Fibroblast of the aortic adventitia (primary cell): ENCODE measurements around the gene COL9A2. TPM values are rescaled to one million over a fixed set of nuclear protein-coding genes. Genes with fewer than 3 reads are reported as not detected.

Experiments
- DNase-seq: peaks from one replicate; pipeline ENCODE4 v3.0.0-alpha.2; 2010; ENCODE audit warnings: low read depth
- H3K4me3 ChIP-seq: 2 replicates; pipeline ENCODE4 v1.5.1; 2011; ENCODE audit warnings: low read depth, mild to moderate bottlenecking, control low read depth, low read length, moderate library complexity
- total RNA-seq: library from RNA; depleted of rRNA; stranded (reverse); fragments of >200 nt; gene quantifications from 2 replicates; pipeline ENCODE4 v1.2.3, GENCODE V29; 2012; ENCODE audit warnings: low replicate concordance
- TF ChIP-seq, protein P1 (sequence below): IDR thresholded peaks from 2 replicates; pipeline ENCODE4 v1.5.1; 2011; ENCODE audit warnings: mild to moderate bottlenecking, low read length, control low read depth, inconsistent platforms; ENCODE audit not compliant: insufficient read depth

The COL9A2 gene
- total RNA-seq, 1 donor = 1.8 TPM

DNA sequence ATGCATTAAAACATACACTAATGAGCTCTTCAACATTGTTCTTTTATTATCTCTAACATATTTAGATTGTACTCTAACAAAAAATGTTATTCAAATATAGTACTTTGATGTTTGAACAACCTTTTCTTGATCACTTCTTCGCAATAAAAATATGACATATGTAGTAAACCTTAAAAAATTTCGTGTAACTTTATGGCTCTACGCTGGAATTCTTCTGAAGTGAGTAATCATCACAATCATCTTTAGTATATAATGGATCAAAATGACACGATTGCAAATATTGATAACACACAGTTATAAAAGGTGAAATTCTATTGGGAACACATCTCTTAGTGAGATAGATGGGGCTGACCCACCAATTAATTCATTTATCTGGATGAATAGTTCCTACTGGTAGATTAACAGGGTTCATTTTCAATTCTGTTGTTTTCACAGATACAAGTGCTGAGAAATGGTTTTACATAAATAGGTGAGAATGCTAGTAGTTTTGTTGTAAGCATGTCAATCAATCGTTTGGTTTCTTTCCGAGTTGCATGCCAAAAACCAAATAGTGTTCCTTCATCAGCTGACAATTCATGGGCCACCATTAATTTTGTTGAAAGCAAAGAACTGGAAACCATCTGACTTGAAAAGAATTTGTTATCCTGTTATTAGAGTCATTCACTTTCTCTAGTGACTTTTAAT lies 60.5 kb downstream of the COL9A2 start:
- peak overlapping the region; percentile 82 for H3K4me3 ChIP-seq
- no peak for DNase-seq
- TF ChIP-seq, protein P1, sequence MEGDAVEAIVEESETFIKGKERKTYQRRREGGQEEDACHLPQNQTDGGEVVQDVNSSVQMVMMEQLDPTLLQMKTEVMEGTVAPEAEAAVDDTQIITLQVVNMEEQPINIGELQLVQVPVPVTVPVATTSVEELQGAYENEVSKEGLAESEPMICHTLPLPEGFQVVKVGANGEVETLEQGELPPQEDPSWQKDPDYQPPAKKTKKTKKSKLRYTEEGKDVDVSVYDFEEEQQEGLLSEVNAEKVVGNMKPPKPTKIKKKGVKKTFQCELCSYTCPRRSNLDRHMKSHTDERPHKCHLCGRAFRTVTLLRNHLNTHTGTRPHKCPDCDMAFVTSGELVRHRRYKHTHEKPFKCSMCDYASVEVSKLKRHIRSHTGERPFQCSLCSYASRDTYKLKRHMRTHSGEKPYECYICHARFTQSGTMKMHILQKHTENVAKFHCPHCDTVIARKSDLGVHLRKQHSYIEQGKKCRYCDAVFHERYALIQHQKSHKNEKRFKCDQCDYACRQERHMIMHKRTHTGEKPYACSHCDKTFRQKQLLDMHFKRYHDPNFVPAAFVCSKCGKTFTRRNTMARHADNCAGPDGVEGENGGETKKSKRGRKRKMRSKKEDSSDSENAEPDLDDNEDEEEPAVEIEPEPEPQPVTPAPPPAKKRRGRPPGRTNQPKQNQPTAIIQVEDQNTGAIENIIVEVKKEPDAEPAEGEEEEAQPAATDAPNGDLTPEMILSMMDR = no peak

DNA sequence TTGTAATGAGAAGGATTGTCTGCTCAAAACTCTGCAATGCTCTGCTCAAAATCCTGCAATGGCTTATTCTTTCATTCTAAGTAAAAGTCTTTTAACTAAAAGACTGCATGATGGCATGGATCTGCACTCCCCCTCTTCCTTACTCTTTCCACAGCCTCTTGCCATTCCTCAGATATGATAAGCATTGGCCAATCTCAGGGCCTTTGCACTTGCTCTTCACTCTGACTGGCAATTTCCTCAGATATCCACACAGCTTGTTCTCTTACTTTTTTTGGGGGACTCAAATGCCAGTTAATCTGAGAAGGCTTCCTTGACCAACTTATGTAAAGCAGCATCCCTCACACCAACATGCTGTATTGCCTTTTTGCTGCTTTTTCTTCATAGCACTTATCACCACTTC lies 61.9 kb downstream of the COL9A2 start:
- TF ChIP-seq, protein P1 = no peak
- no peak overlapping the region for H3K4me3 ChIP-seq
- DNase-seq = no peak

DNA sequence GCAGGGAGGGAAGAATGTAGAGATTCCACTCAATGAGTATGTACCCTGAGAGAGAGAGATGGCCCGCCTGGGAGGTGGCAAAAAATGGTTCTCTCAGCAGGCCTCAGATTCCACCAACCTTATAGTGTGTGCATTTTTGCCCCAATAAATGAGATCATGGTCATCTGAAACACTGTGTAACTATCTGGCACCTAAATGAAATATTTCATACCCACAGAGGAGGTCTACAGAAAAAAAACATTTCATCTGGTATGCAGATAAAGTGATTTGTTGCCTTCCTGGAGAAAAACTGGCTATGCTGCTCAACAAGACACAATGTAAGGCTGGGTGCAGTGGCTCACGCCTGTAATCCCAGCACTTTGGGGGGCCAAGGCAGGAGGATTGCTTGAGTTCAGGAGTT lies 64.5 kb downstream of the COL9A2 start:
- TF ChIP-seq, protein P1 = no peak
- H3K4me3 ChIP-seq = no peak overlapping the region
- peak; percentile 43 for DNase-seq

DNA sequence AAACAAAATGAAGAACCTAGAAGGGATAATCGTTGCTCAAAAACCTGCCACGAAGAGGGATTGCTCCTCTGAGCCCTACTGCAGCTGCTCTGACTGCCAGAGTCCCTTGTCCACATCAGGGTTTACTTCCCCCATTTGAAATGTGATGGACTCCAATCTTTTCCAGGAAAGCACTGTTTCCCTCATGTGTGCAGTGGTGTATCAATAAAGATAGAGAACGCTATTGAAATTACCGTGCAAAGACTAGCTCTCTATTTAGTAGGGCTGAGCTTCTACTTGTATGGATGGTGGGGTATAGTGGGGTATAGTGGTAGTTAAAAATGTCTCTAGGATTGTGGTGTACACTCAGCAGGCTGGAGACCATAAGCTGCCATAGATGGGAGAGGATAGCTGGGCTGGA lies 65.6 kb downstream of the COL9A2 start:
- TF ChIP-seq, protein P1 = no peak
- DNase-seq = no peak

More for the DNA sequence above, 65.6 kb downstream of the COL9A2 start:
- H3K4me3 ChIP-seq = no peak overlapping the region

Other genes starting within 250 kb of the COL9A2 start
- 23.5 and 44.2 TPM in 2 replicates for gene PPT1, start 220.0 kb downstream of the COL9A2 start, total RNA-seq
- 21.9 and 25.4 TPM in 2 replicates for gene RLF, start 155.9 kb downstream of the COL9A2 start, total RNA-seq
- gene TMCO2, start 69.3 kb downstream of the COL9A2 start, total RNA-seq = not detected in 2 replicates
- gene ZMPSTE24, start 59.0 kb downstream of the COL9A2 start, total RNA-seq = 41.0 and 103 TPM in 2 replicates
- gene SMAP2, start 56.4 kb upstream of the COL9A2 start, total RNA-seq = 5.4 and 27.4 TPM in 2 replicates
- 6.1 and 8.5 TPM in 2 replicates for gene ZFP69B, start 133.2 kb upstream of the COL9A2 start, total RNA-seq
- gene ZFP69, start 160.0 kb upstream of the COL9A2 start, total RNA-seq = 1.7 and 3.4 TPM in 2 replicates
- 11.5 and 15.1 TPM in 2 replicates for gene EXO5, start 191.5 kb upstream of the COL9A2 start, total RNA-seq
- gene ZNF684, start 214.4 kb upstream of the COL9A2 start, total RNA-seq = 5.6 and 7.0 TPM in 2 replicates